Caco-2 (cell line): ENCODE data around the gene GFRA1. TPM values are rescaled to one million over a fixed set of nuclear protein-coding genes. Genes with fewer than 3 reads are reported as not detected.

Experiments used
- BruUV-seq: library from RNA; stranded (reverse); fragments of 400-500 nt; replicated peaks from 2 replicates; lab custom pipeline; 2021; lab: Mats Ljungman, UMichigan
- CTCF ChIA-PET: fragments of 300-600 bp; sonication (Branson Sonifier 250); formaldehyde crosslinking; loops from one replicate; lab custom pipeline; 2022; ENCODE audit warnings: antibody characterized with exemption; lab: Charles Lee
- POLR2A ChIA-PET: fragments of 300-600 bp; sonication (Branson Sonifier 250); formaldehyde crosslinking; loops from one replicate; lab custom pipeline; 2022; ENCODE audit warnings: antibody characterized with exemption; lab: Charles Lee
- DNase-seq, 2 experiments: peaks; one replicate each; pipeline versions ENCODE4 v3.0.0 to v3.0.0-alpha.2; 2020 to 2022
- H3K27me3 ChIP-seq: replicated peaks from 2 replicates; pipeline ENCODE4 v1.6.0; 2011; ENCODE audit warnings: low read length; ENCODE audit not compliant: control insufficient read depth, insufficient read depth
- H3K36me3 ChIP-seq: 2 replicates; pipeline ENCODE4 v1.5.1; 2011; ENCODE audit warnings: low read length; ENCODE audit not compliant: control insufficient read depth, insufficient read depth
- H3K4me1 ChIP-seq: fragments of 250-450 bp; sonication (Bioruptor Pico); 2 replicates; pipeline ENCODE4 v1.5.1; 2020; ENCODE audit warnings: mild to moderate bottlenecking
- H3K4me3 ChIP-seq: 2 replicates; pipeline ENCODE4 v1.5.1; 2011; ENCODE audit warnings: low read depth, mild to moderate bottlenecking, control low read depth, low read length
- H3K9me3 ChIP-seq: fragments of 250-450 bp; sonication (Bioruptor Pico); 2 replicates; pipeline ENCODE4 v1.5.1; 2020; ENCODE audit warnings: mild to moderate bottlenecking, moderate library complexity
- H3K27ac Mint-ChIP-seq: one replicate; pipeline ENCODE4 v1.8.0; 2022; ENCODE audit warnings: mixed read lengths; ENCODE audit not compliant: unreplicated experiment
- H3K27me3 Mint-ChIP-seq: one replicate; pipeline ENCODE4 v1.8.0; 2022; ENCODE audit warnings: mixed read lengths; ENCODE audit not compliant: insufficient read depth, unreplicated experiment
- H3K36me3 Mint-ChIP-seq: one replicate; pipeline ENCODE4 v1.8.0; 2022; ENCODE audit warnings: mild to moderate bottlenecking, mixed read lengths; ENCODE audit not compliant: insufficient read depth, unreplicated experiment
- H3K4me1 Mint-ChIP-seq: one replicate; pipeline ENCODE4 v1.8.0; 2022; ENCODE audit warnings: low read depth, mixed read lengths; ENCODE audit not compliant: unreplicated experiment
- H3K4me3 Mint-ChIP-seq: one replicate; pipeline ENCODE4 v1.8.0; 2022; ENCODE audit warnings: mild to moderate bottlenecking, moderate library complexity, mixed read lengths; ENCODE audit not compliant: unreplicated experiment
- H3K9me3 Mint-ChIP-seq: one replicate; pipeline ENCODE4 v1.8.0; 2022; ENCODE audit warnings: mixed read lengths; ENCODE audit not compliant: unreplicated experiment
- intact Hi-C: fragments of 100-400 bp; cut with micrococcal nuclease; formaldehyde crosslinking; loops from one replicate; pipeline ENCODE4 v1.10.0; 2022; ENCODE audit not compliant: unreplicated experiment
- total RNA-seq: library from RNA; stranded (reverse); gene quantifications from 2 replicates; pipeline ENCODE4 v1.2.3, GENCODE V29; 2022
- TF ChIP-seq, protein P1 (sequence below), 2 experiments: fragments of 200-600 bp in 1 of 2; IDR thresholded peaks; 1 replicate in 1 of 2; 2 replicates in 1 of 2; pipeline versions ENCODE4 v1.5.1 to v1.8.0; 2011 to 2022; ENCODE audit warnings: antibody characterized with exemption in 1 of 2, control low read depth in 1 of 2, inconsistent platforms in 1 of 2, low read depth in 1 of 2, low read length in 1 of 2, mild to moderate bottlenecking in 1 of 2, moderate library complexity in 1 of 2; ENCODE audit not compliant: insufficient read depth in 1 of 2, severe bottlenecking in 1 of 2, unreplicated experiment in 1 of 2

GFRA1 gene
- total RNA-seq, 1 experiment from 2014 or later, result not detected

DNA sequence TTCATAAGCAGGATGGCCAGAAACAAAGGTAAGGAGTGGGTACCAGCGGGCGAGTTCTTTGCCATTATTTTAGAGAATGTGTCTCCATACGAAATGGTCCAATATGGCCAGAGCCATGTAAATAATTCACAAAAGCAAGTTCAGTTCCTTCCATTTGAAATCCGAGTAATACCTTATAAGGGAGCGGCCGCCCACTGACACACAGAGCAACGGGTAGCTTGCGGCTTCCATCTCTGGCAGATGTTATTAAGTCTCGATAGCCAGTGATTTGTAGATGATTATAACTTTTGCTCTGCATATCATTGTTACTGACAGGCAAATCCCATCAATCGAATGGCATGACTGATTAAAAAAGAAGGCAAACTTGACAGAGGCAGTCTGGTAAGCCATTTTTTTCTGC is 63.2 kb downstream of the GFRA1 start:
- no TSS peak for BruUV-seq
- DNase-seq, result no peak

DNA sequence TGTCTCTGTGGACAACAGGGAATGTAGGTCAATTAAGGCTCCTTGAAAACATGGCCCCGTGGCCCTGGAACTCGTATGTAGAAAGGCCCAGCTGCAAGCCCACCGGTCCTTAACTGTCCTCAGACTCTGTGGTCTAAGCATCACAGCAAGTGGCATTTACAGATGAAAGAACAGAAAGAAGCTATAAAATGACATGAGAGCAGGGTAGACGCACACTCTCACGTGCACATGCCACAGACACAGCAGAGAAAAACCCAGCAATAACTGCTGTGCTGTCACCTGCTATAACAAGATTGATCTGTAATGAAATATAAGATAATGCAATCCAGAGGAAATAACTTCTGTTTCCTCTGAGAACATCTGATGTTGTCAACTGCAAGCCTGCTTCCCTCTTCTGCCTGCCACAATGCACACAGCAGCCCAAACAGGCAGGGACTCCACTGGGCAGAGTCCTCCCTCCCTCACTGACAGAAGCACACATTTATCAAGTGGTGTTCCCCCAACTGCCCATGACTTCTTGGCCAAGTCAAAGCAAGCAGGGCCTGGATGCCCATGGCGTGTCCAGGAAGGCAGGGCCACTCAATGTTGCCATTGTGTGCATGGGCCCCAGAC is 63.9 kb downstream of the GFRA1 start:
- H3K36me3 Mint-ChIP-seq, result no peaks in the 10 kb centered on the region
- BruUV-seq, result no TSS peak
- no peak for DNase-seq

More for the DNA sequence above, 63.2 kb downstream of the GFRA1 start:
- intact Hi-C loops, result no loop called here
- H3K4me1 ChIP-seq, result no peaks in the 10 kb centered on the region
- H3K9me3 Mint-ChIP-seq, result no peaks in the 10 kb centered on the region
- H3K27ac Mint-ChIP-seq, result no peak overlapping the region
- H3K27me3 ChIP-seq, result no peaks in the 10 kb centered on the region
- no peaks in the 10 kb centered on the region for H3K36me3 ChIP-seq
- H3K4me3 ChIP-seq, result no peak overlapping the region
- H3K9me3 ChIP-seq, result no peaks in the 10 kb centered on the region
- H3K27me3 Mint-ChIP-seq, result no peaks in the 10 kb centered on the region
- no peak overlapping the region for H3K4me3 Mint-ChIP-seq
- CTCF ChIA-PET, result no interaction called here
- TF ChIP-seq, protein P1, sequence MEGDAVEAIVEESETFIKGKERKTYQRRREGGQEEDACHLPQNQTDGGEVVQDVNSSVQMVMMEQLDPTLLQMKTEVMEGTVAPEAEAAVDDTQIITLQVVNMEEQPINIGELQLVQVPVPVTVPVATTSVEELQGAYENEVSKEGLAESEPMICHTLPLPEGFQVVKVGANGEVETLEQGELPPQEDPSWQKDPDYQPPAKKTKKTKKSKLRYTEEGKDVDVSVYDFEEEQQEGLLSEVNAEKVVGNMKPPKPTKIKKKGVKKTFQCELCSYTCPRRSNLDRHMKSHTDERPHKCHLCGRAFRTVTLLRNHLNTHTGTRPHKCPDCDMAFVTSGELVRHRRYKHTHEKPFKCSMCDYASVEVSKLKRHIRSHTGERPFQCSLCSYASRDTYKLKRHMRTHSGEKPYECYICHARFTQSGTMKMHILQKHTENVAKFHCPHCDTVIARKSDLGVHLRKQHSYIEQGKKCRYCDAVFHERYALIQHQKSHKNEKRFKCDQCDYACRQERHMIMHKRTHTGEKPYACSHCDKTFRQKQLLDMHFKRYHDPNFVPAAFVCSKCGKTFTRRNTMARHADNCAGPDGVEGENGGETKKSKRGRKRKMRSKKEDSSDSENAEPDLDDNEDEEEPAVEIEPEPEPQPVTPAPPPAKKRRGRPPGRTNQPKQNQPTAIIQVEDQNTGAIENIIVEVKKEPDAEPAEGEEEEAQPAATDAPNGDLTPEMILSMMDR (IDR thresholded peaks at IDR 0.05; ENCODE audit: insufficient read depth in 1 of 2, low read depth in 1 of 2, low read length in 1 of 2, severe bottlenecking in 1 of 2, unreplicated experiment in 1 of 2), result no peak
- POLR2A ChIA-PET, result no interaction called here
- H3K4me1 Mint-ChIP-seq, result no peaks in the 10 kb centered on the region
- no peaks in the 10 kb centered on the region for H3K36me3 Mint-ChIP-seq

DNA sequence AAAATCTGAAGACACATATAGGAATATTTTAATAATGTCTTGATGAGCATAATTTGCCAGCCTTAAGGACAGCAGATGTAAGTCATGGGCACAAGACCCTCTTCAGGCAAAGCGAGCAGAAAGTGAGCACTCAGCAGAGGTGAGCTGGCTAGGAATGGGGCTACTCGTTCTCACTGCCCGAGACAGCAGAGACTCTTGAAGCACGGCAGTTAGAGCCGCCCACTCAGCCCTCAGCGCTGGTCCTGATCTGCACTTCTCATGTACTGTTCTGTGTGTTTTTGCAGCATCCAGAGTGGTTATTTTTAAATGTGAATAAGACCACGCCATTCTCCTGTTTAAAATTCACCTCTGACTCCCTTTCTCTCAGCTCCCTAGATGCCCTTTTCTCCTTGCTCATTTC is 65.3 kb downstream of the GFRA1 start:
- Histone ChIP-seq H3K9me3 (no peaks in the 10 kb centered on the region), H3K36me3 (no peaks in the 10 kb centered on the region), H3K27me3 (no peaks in the 10 kb centered on the region), H3K4me3 (no peak overlapping the region), H3K4me1 (no peaks in the 10 kb centered on the region)
- DNase-seq, result no peak
- ChIA-PET POLR2A (no interaction called here), CTCF (no interaction called here)
- Mint-ChIP-seq H3K36me3 (no peaks in the 10 kb centered on the region), H3K4me3 (no peak overlapping the region), H3K9me3 (no peaks in the 10 kb centered on the region), H3K27me3 (no peaks in the 10 kb centered on the region), H3K27ac (no peak overlapping the region), H3K4me1 (no peaks in the 10 kb centered on the region)
- TF ChIP-seq, protein P1 (IDR thresholded peaks at IDR 0.05; ENCODE audit: insufficient read depth in 1 of 2, low read depth in 1 of 2, low read length in 1 of 2, severe bottlenecking in 1 of 2, unreplicated experiment in 1 of 2), result no peak
- no TSS peak for BruUV-seq
- intact Hi-C loops, result no loop called here

More for the DNA sequence above, 63.9 kb downstream of the GFRA1 start:
- Histone ChIP-seq H3K27me3 (no peaks in the 10 kb centered on the region), H3K4me1 (no peaks in the 10 kb centered on the region), H3K9me3 (no peaks in the 10 kb centered on the region), H3K4me3 (no peak overlapping the region), H3K36me3 (no peaks in the 10 kb centered on the region)
- no peak overlapping the region for H3K27ac Mint-ChIP-seq
- no peak overlapping the region for H3K4me3 Mint-ChIP-seq
- CTCF ChIA-PET, result no interaction called here
- POLR2A ChIA-PET, result no interaction called here
- TF ChIP-seq, protein P1 (IDR thresholded peaks at IDR 0.05; ENCODE audit: insufficient read depth in 1 of 2, low read depth in 1 of 2, low read length in 1 of 2, severe bottlenecking in 1 of 2, unreplicated experiment in 1 of 2), result no peak
- intact Hi-C loops, result no loop called here
- no peaks in the 10 kb centered on the region for H3K27me3 Mint-ChIP-seq
- H3K9me3 Mint-ChIP-seq, result no peaks in the 10 kb centered on the region
- no peaks in the 10 kb centered on the region for H3K4me1 Mint-ChIP-seq
